ENCODE data around the gene GUCY2F. TPM values are rescaled to one million over a fixed set of nuclear protein-coding genes. Genes with fewer than 3 reads are reported as not detected.

The GUCY2F gene
- not detected for total RNA-seq

DNA sequence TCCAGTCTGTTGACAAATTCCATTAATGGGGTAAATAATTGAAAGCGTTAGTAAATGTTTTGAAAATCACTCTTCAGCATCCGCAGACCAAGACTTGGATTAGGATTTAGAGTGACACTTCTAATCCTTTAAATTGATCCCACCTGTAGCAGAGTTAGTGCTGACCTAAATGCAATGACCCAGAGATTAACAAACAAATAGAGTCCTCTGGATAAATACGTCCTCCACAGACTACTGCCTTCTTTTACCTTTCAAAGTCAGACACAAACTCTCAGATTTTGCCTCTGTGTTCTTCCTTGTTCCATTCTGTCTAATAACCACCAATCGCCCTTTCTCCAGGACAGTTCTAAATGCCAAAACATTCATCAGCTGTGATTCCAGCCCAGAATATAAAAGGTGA lies at the start of gene GUCY2F:
Gene GUCY2F (minus strand): TSS at position 101 of the 400 bp plus-strand sequence. CDS start 6,150 bp downstream, outside the sequence.
- H3K9me3 Mint-ChIP-seq: no peaks in the 10 kb centered on the region
- no peaks in the 10 kb centered on the region for H3K4me1 Mint-ChIP-seq (ENCODE audit: low read depth)
- no peak within 1 kb of the TSS for H3K4me3 Mint-ChIP-seq
- H3K36me3 Mint-ChIP-seq (ENCODE audit: insufficient read depth): no peaks in the 10 kb centered on the region
- ATAC-seq (no peak), DNase-seq (no peak)
- no peaks in the 10 kb centered on the region for H3K27me3 Mint-ChIP-seq (ENCODE audit: low read depth)

DNA sequence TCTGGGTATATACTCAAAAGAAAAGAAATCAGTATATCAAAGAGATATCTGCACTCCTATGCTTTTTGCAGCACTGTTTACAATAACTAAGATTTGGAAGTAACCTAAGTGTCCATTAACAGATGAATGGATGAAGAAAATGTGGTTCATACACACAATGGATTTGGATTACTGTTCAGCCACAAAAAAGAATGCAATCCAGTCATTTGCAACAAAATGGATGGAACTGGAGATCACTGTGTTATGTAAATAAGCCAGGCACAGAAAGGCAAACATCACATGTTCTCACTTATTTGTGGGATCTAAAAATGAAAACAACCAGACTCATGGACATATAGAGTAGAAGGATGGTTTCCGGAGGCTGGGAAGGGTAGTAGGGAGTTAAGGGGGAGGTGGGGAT lies 37.1 kb upstream of the GUCY2F start:
- Mint-ChIP-seq H3K9me3 (no peaks in the 10 kb centered on the region), H3K36me3 (ENCODE audit: insufficient read depth) (no peaks in the 10 kb centered on the region), H3K4me3 (no peak overlapping the region), H3K27me3 (ENCODE audit: low read depth) (peaks cover 14% of the 10 kb centered on the region), H3K4me1 (ENCODE audit: low read depth) (no peaks in the 10 kb centered on the region)
- no peak for ATAC-seq
- no peak for DNase-seq

DNA sequence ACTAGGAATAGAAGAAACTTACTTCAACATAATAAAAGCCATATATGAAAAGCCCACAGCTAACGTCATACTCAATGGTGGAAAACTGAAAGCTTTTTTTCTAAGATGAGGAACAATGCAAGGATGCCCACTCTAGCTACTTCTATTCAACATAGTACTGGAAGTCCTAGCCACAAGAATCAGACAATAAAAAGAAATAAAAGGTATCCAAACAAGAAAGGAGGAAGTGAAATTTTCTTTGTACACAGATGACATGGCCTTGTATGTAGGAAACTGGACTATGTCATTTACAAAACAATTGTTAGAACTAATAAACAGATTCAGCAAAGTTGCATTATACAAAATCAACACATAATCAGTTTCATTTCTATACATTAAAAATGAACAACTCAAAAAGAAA lies 29.2 kb upstream of the GUCY2F start:
- Mint-ChIP-seq H3K9me3 (no peaks in the 10 kb centered on the region), H3K27me3 (ENCODE audit: low read depth) (peaks cover 26% of the 10 kb centered on the region), H3K4me3 (no peak overlapping the region), H3K36me3 (ENCODE audit: insufficient read depth) (no peaks in the 10 kb centered on the region), H3K4me1 (ENCODE audit: low read depth) (no peaks in the 10 kb centered on the region)
- DNase-seq (no peak), ATAC-seq (no peak)

DNA sequence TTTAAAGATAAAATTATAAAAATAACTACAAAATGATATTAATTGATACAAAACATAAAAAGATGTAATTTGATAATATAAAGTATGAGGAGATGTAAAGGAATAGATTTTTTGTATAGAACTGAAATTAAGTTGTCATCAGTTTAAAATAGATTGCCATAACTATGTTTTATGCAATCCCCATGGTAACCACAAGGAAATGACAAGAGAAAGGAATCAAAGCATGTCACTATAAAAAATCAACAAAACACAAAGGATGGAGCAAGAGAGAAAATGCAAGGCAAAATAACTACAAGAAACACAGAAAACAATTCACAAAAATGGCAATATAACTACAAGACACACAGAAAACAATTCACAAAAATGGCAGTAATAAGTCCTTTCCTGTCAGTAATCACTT lies 27.0 kb upstream of the GUCY2F start:
- Mint-ChIP-seq H3K36me3 (ENCODE audit: insufficient read depth) (no peaks in the 10 kb centered on the region), H3K4me3 (no peak overlapping the region), H3K9me3 (no peaks in the 10 kb centered on the region), H3K27me3 (ENCODE audit: low read depth) (peaks cover 23% of the 10 kb centered on the region), H3K4me1 (ENCODE audit: low read depth) (no peaks in the 10 kb centered on the region)
- ATAC-seq: no peak
- DNase-seq: no peak

DNA sequence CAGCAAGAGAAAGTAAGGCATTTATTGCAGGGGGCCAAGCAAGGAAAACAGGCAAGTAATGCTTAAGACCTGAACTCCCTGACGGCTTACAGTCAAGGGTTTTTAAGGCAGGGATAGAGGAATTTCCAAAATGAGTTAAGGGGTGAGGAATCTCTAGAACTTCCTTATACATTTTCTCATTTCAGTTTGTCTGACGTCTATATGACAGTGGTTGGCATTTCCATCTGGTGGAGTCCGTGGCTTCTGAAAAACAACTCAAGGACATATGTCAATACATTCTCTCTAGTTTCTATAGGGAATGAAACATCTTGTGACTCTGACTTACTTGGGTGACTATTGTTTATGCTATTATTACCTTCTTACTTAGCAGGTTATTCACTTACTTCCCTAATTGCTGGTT lies 19.3 kb upstream of the GUCY2F start:
- H3K4me1 Mint-ChIP-seq (ENCODE audit: low read depth): no peaks in the 10 kb centered on the region
- no peak overlapping the region for H3K4me3 Mint-ChIP-seq
- H3K36me3 Mint-ChIP-seq (ENCODE audit: insufficient read depth): no peaks in the 10 kb centered on the region
- no peaks in the 10 kb centered on the region for H3K9me3 Mint-ChIP-seq
- no peak for DNase-seq
- no peak for ATAC-seq
- H3K27me3 Mint-ChIP-seq (ENCODE audit: low read depth): peaks cover 2% of the 10 kb centered on the region

DNA sequence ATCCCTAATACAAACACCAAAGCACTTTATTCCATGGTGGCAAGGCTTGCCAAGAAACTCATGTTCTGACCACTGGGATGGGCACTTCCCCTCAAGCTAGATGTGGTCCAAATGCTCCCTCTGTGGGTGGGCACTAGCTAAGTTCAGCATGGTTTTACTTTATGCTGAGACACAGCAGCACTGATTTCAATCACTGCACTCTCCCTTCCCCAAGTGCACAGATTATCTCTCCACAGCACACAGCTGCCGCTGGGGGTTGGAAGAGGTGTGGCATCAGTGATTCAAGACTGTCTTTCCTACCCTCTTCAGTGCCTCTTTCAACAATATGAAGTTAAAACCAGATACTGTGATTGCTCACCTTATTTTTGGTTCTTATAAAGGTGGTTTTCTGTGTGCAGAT lies 16.5 kb upstream of the GUCY2F start:
- Mint-ChIP-seq H3K4me1 (ENCODE audit: low read depth) (no peaks in the 10 kb centered on the region), H3K9me3 (no peaks in the 10 kb centered on the region), H3K4me3 (no peak overlapping the region), H3K27me3 (ENCODE audit: low read depth) (peaks cover 2% of the 10 kb centered on the region), H3K36me3 (ENCODE audit: insufficient read depth) (no peaks in the 10 kb centered on the region)
- no peak for DNase-seq
- no peak for ATAC-seq

DNA sequence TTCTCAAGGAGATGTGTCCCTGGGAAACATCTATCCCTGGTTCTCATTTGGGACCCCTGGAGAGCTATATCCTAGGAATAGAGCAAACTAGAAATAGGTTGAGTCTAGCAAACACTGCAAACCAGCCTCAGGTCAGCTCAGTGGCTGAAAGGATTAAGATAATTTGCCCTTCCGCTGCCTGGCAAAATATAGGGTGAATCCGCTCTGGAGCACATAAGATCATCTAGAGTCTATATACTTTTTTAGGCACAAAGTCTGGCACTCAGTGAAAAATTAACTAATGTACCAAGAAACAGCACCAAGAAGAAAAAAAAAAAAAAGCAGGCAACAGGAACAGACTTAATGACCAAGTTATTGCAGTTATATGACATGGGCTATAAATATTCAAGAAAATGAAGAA lies 7.3 kb upstream of the GUCY2F start:
- no peak overlapping the region for H3K4me3 Mint-ChIP-seq
- no peaks in the 10 kb centered on the region for H3K27me3 Mint-ChIP-seq (ENCODE audit: low read depth)
- no peaks in the 10 kb centered on the region for H3K36me3 Mint-ChIP-seq (ENCODE audit: insufficient read depth)

DNA sequence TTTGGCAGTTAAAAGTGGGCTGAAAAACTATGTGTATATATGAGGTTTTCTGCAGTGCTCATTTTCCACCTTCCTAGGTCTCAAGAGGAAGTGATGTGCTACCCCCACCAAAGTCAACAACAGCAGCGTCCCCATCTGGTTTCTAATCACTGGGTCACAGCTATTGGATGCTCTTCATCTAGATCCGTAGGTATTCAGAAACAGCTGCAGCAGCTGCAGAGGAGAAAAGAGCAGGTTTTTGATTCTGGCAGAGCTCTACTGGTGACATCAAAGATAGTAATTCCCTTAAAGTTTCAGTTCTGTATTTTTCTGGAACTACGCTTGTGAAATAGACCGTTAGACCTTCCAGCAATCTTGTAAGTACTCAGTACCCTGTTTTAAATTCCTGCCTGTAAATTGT lies 5.8 kb upstream of the GUCY2F start:
- Mint-ChIP-seq H3K27me3 (ENCODE audit: low read depth) (no peaks in the 10 kb centered on the region), H3K9me3 (no peaks in the 10 kb centered on the region), H3K4me1 (ENCODE audit: low read depth) (no peaks in the 10 kb centered on the region), H3K4me3 (no peak overlapping the region), H3K36me3 (ENCODE audit: insufficient read depth) (no peaks in the 10 kb centered on the region)
- ATAC-seq (no peak), DNase-seq (no peak)

More for the DNA sequence above, 7.3 kb upstream of the GUCY2F start:
- DNase-seq (no peak), ATAC-seq (no peak)
- H3K9me3 Mint-ChIP-seq: no peaks in the 10 kb centered on the region
- H3K4me1 Mint-ChIP-seq (ENCODE audit: low read depth): no peaks in the 10 kb centered on the region

DNA sequence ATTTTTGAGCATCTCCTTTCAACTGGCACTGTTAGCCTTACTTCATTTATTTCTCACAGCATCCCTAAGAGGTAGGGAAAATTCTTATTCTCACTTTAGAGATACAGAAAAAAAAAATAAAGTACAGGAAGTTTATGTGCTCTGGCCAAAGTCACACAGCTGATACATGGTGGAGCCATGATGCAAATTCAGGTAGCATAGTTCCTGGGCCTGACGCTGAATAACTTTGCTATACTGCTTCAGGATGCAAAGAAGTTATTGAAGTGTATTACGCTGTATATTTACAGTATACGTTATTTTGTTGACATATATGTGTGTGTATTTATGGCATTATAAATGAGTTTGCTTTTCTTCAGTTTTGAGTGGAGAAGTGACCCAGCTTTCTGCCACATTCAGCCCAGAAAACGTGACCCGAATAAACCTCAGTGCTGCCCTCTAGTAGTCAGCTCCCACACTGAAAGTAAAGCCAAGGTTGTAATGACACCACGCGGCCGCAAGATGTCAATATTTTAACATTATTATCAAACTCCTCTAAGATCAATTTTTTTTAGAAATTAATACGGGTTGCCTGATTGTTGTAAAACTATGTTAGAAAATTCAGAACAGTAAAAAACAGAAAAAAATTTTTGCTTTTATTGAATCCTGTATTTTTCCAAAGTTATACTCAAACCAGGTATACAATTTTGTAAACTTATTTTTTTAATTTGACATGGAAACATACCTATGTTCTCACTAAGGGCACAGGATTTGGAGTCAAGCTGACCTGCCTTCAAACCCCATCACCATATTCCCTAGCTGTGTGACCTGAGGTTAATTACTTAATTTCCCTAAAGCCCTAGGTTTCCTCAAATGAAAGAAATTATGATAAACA lies 3.8 kb upstream of the GUCY2F start:
- H3K36me3 Mint-ChIP-seq (ENCODE audit: insufficient read depth): no peaks in the 10 kb centered on the region
- H3K4me1 Mint-ChIP-seq (ENCODE audit: low read depth): no peaks in the 10 kb centered on the region
- H3K4me3 Mint-ChIP-seq: no peak overlapping the region
- H3K27me3 Mint-ChIP-seq (ENCODE audit: low read depth): no peaks in the 10 kb centered on the region
- ATAC-seq (peak; percentile 46 to 65), DNase-seq (peak; percentile 53)
- no peaks in the 10 kb centered on the region for H3K9me3 Mint-ChIP-seq

DNA sequence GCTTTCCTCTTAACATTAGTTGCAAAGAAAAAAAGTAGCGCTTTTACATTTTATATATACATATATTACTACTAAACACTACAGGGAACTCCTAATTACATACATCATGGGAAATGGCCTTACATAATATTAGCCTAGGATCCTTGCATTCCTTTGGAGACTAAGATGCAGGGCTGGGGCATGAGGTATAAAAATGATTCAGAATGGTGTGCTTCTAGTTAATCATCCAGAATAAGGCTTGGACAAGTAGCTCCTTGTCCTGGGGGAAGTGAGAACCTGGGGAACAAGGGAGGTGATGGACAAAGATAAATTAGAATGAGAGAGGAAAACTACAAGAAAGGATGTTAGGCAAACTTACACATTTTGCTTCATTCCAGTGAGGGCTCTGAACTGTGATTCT lies 3.0 kb upstream of the GUCY2F start:
- DNase-seq: no peak
- Mint-ChIP-seq H3K27me3 (ENCODE audit: low read depth) (no peaks in the 10 kb centered on the region), H3K9me3 (no peaks in the 10 kb centered on the region), H3K4me3 (no peak overlapping the region), H3K36me3 (ENCODE audit: insufficient read depth) (no peaks in the 10 kb centered on the region), H3K4me1 (ENCODE audit: low read depth) (no peaks in the 10 kb centered on the region)
- no peak for ATAC-seq

DNA sequence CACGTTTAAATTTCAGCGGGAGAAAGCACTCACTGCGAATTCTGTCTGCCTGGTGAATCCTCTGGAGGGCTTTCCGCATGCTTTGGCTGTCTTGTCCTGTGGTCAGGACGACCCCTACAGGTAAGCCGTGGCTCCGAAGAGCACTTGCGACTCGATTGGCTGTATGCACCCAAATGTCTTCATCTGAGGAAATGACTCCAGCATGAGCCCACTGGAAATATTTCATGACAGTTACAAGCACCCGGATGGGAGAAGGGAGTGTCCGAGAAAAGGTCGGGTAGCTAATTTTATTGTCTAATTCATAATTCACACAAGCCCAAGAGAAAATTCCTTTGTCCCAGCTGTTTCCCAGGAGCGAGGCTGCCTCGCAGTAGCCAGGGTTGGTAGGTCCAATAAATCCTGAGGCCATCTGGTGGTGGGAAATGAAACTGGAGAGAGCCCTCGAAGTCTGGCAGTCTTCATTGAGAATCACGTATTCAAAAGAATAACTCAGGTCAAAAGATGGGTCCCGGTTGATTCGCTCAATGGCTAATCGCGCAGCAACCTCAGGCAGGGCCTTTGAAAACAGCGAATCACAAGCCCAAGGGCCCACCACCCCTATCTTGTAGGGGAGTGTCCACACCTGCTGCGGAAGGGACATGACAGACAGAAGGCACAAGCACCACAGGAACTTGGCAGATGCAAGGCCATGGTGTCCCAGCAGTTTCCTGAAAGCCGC lies 6.6 kb downstream of the GUCY2F start:
- H3K9me3 Mint-ChIP-seq: no peaks in the 10 kb centered on the region
- H3K27me3 Mint-ChIP-seq (ENCODE audit: low read depth): no peaks in the 10 kb centered on the region
- peaks cover 5% of the 10 kb centered on the region for H3K4me1 Mint-ChIP-seq (ENCODE audit: low read depth)
- ATAC-seq: no peak
- no peak overlapping the region for H3K4me3 Mint-ChIP-seq
- no peak for DNase-seq
- H3K36me3 Mint-ChIP-seq (ENCODE audit: insufficient read depth): no peaks in the 10 kb centered on the region

DNA sequence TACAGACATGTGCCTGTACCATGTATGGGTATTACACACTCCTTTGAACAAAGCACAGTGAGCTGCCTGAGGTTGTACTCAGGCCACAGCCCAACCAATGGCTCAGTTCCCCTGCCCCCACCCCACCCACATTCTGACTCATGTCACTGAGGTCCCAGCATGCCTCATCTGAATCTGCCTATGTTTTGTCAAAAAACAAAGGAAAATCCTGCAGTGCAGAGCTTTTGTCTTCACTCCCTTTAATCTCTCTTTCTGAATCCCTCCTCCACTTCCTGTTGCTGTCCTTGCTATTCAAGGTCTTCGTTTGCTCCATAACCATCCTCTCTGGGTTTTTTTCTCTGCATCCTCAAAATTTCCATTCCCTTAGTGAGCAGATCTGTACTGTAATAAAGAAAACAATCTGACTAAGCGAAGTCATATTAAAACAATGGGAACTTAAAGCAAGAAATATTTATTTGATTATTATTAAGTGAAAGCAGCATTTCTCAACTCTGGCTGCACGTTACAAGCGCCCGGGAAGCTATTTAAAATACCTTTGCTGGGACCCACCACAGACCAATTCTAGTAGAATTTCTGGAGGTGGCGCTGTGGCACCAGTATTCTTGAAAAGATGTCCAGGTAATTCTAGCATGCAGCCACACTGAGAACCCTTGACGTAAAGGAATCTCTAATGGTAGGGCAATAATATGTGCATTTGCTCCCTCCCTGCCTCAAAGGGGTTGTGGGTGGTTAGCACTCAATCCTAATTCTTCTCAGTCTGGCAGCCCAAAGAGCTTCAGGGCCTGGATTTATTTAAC lies 8.7 kb downstream of the GUCY2F start:
- Mint-ChIP-seq H3K36me3 (ENCODE audit: insufficient read depth) (no peaks in the 10 kb centered on the region), H3K9me3 (no peaks in the 10 kb centered on the region), H3K4me3 (no peak overlapping the region), H3K27me3 (ENCODE audit: low read depth) (no peaks in the 10 kb centered on the region), H3K4me1 (ENCODE audit: low read depth) (peaks cover 5% of the 10 kb centered on the region)
- ATAC-seq: peak; percentile 72 to 88
- DNase-seq: no peak

DNA sequence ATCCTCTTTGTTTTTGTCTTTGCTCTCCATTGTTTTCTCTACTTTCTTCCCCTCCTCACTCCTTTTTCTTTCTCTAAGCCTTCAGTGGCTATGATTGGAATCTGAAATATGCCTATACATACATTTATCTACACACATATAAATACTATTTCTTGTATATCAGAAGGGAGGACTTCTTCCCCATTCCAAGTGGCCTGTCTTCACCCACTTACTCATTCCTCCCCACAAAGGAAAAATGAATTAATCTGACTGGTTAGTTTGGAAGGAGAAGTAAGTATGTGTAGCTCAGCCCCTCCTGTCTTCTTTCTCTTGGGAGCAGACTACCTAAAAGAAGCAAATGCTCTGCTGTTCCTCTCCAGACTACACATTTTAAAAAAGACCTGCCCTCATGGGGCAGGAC lies 17.7 kb downstream of the GUCY2F start:
- Mint-ChIP-seq H3K4me1 (ENCODE audit: low read depth) (no peaks in the 10 kb centered on the region), H3K27me3 (ENCODE audit: low read depth) (peaks cover 11% of the 10 kb centered on the region), H3K4me3 (no peak overlapping the region), H3K36me3 (ENCODE audit: insufficient read depth) (no peaks in the 10 kb centered on the region), H3K9me3 (no peaks in the 10 kb centered on the region)
- ATAC-seq: no peak
- DNase-seq: no peak

DNA sequence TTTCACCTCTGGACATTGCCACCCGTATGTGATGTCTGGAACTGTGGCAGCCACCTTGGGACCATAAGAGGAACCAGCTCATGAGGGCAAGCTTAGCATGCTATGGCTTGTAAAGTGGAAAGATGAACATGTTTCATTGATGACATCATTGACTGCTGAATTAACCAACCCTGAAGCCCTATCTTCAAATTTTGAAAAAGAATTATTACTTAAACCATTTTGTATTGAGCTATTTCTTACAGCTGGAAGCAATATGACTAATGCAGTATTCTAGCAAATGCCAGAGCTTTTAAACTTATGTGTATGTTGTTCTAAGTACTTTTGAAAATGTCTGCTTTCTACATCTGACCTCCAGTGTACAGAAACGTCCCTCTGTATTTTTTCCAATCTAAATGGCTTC lies 18.1 kb downstream of the GUCY2F start:
- no peak for ATAC-seq

More for the DNA sequence above, 18.1 kb downstream of the GUCY2F start:
- H3K9me3 Mint-ChIP-seq: no peaks in the 10 kb centered on the region
- no peak for DNase-seq
- no peak overlapping the region for H3K4me3 Mint-ChIP-seq
- no peaks in the 10 kb centered on the region for H3K36me3 Mint-ChIP-seq (ENCODE audit: insufficient read depth)
- no peaks in the 10 kb centered on the region for H3K4me1 Mint-ChIP-seq (ENCODE audit: low read depth)
- peaks cover 11% of the 10 kb centered on the region for H3K27me3 Mint-ChIP-seq (ENCODE audit: low read depth)
